Astrocyte (in vitro differentiated cells and primary cell): ENCODE measurements around the gene TRIM8.

Experiments
- EZH2 ChIP-seq: IDR thresholded peaks from 2 replicates; pipeline ENCODE4 v1.6.1; 2012; ENCODE audit warnings: mild to moderate bottlenecking, low read length, inconsistent platforms; ENCODE audit not compliant: insufficient read depth
- TF ChIP-seq, protein P1 (sequence below): IDR thresholded peaks from 2 replicates; pipeline ENCODE4 v1.5.1; 2011; ENCODE audit warnings: low read depth, mild to moderate bottlenecking, inconsistent platforms, low read length, moderate library complexity; ENCODE audit not compliant: insufficient read depth

DNA sequence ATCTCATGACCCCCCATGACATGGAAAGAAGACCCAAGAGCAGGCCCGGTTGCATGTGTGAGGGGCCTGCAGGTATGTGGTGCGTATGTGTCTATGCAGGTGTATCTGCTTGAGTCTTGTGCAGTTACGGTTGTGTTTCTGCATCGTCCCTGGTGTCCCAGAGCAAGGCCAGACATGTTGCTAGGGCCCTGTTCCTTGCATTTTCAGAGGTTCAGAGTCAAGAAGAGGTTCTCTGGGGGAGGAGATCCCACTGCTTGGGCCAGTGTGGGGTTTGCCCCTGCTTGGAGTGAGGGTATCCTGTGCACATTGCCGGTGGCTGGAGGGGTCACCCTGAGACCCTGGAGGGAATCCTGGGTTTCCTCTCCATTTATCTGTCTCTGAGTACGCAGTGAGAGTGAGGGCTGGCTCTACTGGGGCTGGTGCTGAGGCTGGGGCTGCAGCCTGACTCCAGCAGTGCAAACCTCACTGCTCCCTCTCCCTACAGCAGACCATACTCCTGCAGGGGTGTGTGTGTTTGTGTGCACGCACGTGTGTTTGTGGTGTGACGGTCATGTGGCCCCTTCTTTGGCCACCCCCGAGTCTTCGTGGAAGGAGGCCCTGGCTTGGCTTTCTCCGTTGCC lies 4.1 kb downstream of the TRIM8 start:
- TF ChIP-seq, protein P1, sequence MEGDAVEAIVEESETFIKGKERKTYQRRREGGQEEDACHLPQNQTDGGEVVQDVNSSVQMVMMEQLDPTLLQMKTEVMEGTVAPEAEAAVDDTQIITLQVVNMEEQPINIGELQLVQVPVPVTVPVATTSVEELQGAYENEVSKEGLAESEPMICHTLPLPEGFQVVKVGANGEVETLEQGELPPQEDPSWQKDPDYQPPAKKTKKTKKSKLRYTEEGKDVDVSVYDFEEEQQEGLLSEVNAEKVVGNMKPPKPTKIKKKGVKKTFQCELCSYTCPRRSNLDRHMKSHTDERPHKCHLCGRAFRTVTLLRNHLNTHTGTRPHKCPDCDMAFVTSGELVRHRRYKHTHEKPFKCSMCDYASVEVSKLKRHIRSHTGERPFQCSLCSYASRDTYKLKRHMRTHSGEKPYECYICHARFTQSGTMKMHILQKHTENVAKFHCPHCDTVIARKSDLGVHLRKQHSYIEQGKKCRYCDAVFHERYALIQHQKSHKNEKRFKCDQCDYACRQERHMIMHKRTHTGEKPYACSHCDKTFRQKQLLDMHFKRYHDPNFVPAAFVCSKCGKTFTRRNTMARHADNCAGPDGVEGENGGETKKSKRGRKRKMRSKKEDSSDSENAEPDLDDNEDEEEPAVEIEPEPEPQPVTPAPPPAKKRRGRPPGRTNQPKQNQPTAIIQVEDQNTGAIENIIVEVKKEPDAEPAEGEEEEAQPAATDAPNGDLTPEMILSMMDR, result no peak
- TF ChIP-seq EZH2, result no peak
